OCI-LY3 (cell line): Measurements from ENCODE around the gene PITPNC1.

Experiments
- H2AFZ ChIP-seq: fragments of 200-600, 300-600 bp; shearing (Covaris generic); 2 replicates; pipeline ENCODE4 v1.6.0; 2014; ENCODE audit warnings: antibody characterized with exemption, low read depth, low read length
- H3K27ac ChIP-seq: fragments of 200-600, 300-600 bp; sonication (generic); 2 replicates; pipeline ENCODE4 v1.5.1; 2014; ENCODE audit warnings: mild to moderate bottlenecking, low read length, moderate library complexity, mixed read lengths
- H3K27me3 ChIP-seq: fragments of 200-600, 300-600 bp; sonication (generic); 2 replicates; pipeline ENCODE4 v1.6.1; 2014; ENCODE audit warnings: low read depth, low read length, mixed read lengths
- H3K36me3 ChIP-seq: fragments of 200-600, 300-600 bp; sonication (generic); replicated peaks from 2 replicates; pipeline ENCODE3; 2014; ENCODE audit warnings: low read depth, low read length, mixed read lengths
- H3K4me1 ChIP-seq: fragments of 300-600, 200-600 bp; sonication (generic); 2 replicates; pipeline ENCODE4 v1.6.1; 2014; ENCODE audit warnings: low read length, mixed read lengths
- H3K4me2 ChIP-seq: fragments of 200-600, 300-600 bp; sonication (generic); 2 replicates; pipeline ENCODE4 v1.6.1; 2014; ENCODE audit warnings: low read length, mixed read lengths
- H3K4me3 ChIP-seq: fragments of 300-600, 200-600 bp; sonication (generic); 2 replicates; pipeline ENCODE4 v1.5.1; 2014; ENCODE audit warnings: antibody characterized with exemption, mild to moderate bottlenecking, low read length, moderate library complexity
- H3K79me2 ChIP-seq: fragments of 300-600, 200-600 bp; shearing (Covaris generic); 2 replicates; pipeline ENCODE4 v1.6.1; 2014; ENCODE audit warnings: mild to moderate bottlenecking, low read length, mixed read lengths
- H3K9ac ChIP-seq: fragments of 300-600, 200-600 bp; shearing (Covaris generic); 2 replicates; pipeline ENCODE4 v1.6.0; 2014; ENCODE audit warnings: mild to moderate bottlenecking, low read length, moderate library complexity
- H3K9me3 ChIP-seq: fragments of 200-600, 300-600 bp; shearing (Covaris generic); 2 replicates; pipeline ENCODE4 v1.6.1; 2014; ENCODE audit warnings: low read length, mixed read lengths; ENCODE audit not compliant: insufficient read depth
- H4K20me1 ChIP-seq: fragments of 200-600, 300-600 bp; sonication (generic); 2 replicates; pipeline ENCODE4 v1.6.1; 2016; ENCODE audit warnings: low read length, mixed read lengths; ENCODE audit not compliant: insufficient read depth
- EZH2phosphoT487 ChIP-seq: fragments of 200-600 bp; shearing (Covaris generic); IDR thresholded peaks from 2 replicates; pipeline ENCODE4 v1.6.1; 2018; ENCODE audit warnings: antibody characterized with exemption, mixed run types, low read depth
- TF ChIP-seq, protein P1 (sequence below): fragments of 200-600, 300-600 bp; sonication (generic); IDR thresholded peaks from 2 replicates; pipeline ENCODE4 v1.5.1; 2014; ENCODE audit warnings: antibody characterized with exemption, low read length, low read depth

The PITPNC1 gene

DNA sequence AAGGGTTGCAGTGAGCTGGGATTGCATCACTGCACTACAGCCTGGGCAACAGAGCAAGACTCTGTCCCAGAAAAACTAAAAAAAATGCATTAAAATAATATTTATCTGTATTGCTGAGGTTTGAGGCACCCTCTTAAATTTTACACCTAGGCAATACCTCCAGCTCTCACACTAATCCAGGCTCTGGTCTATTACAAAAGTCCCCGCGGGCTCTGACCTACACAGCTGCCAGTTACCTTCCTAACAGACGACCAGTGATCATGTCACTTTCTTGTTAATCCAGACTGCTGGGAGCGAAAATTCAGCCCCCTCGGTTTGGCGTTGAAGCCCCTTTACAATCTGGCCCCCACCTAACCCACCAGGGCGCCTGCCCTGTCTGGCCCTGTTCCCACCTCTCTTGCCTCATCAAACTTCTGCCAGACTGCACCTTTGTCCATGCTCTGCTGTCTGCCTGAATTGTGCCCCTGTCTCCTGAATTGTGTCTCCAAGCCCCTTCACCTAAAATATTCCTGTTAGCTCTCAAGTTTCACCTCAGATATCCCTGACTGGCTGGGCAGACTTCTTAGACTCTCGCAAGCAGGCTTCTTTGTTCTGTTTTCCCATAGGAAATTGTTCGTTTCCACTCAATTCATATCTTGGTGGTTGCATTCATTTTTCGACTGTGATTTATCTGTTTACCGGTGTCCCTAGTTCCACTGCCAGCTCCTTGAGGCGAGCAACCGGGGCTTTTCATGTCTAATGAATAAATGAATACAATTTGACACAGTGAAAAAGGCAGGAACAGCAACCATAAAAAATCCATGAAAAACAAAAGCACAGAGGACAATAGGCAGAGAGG, 65.9 kb downstream of the PITPNC1 start:
- H3K27ac ChIP-seq = no peak overlapping the region
- H3K9me3 ChIP-seq = no peaks in the 10 kb centered on the region
- H3K79me2 ChIP-seq = no peaks in the 10 kb centered on the region; the same call in 1 of the 2 replicates
- no peaks in the 10 kb centered on the region for H3K4me1 ChIP-seq
- H2AFZ ChIP-seq = no peak overlapping the region
- H3K4me3 ChIP-seq = no peak overlapping the region
- no peaks in the 10 kb centered on the region for H3K27me3 ChIP-seq
- no peaks in the 10 kb centered on the region for H3K36me3 ChIP-seq
- 0 out of 2 replicates have a peak, but pooled peaks cover 4% of the 10 kb centered on the region for H4K20me1 ChIP-seq
- TF ChIP-seq EZH2phosphoT487 = no peak
- TF ChIP-seq, protein P1, sequence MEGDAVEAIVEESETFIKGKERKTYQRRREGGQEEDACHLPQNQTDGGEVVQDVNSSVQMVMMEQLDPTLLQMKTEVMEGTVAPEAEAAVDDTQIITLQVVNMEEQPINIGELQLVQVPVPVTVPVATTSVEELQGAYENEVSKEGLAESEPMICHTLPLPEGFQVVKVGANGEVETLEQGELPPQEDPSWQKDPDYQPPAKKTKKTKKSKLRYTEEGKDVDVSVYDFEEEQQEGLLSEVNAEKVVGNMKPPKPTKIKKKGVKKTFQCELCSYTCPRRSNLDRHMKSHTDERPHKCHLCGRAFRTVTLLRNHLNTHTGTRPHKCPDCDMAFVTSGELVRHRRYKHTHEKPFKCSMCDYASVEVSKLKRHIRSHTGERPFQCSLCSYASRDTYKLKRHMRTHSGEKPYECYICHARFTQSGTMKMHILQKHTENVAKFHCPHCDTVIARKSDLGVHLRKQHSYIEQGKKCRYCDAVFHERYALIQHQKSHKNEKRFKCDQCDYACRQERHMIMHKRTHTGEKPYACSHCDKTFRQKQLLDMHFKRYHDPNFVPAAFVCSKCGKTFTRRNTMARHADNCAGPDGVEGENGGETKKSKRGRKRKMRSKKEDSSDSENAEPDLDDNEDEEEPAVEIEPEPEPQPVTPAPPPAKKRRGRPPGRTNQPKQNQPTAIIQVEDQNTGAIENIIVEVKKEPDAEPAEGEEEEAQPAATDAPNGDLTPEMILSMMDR = no peak
- no peak overlapping the region for H3K9ac ChIP-seq
- H3K4me2 ChIP-seq = no peak overlapping the region

DNA sequence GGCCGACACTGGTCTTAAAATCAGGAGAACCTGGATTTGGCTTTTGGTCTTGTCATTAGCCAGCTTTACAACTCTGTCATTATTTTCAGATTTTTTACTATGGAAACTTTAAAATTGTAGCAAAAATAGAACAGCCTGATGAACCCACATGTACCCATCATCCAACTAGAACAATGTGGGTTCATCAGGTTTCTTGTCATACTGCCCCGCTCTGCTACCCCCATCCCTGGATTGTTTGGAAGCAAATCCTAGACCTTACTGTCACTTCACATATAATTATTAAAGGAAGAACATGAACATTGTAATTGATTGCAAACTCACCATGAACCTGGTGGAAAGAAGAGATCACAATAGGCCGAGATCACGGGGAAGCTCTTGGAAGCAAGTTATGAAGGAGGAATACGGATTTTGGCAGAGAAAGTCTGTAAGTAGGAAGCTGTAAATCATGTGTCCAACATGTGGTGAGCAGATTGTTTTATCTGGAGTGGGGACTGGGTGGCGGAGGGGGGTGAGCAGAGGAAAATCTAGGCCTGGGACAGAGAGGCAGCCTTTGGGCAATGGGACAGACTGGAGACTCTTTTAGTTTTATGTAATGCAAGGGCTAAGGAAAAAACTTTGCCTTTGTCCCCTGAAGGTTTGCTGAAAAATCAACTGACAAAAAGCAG, 67.0 kb downstream of the PITPNC1 start:
- H3K4me3 ChIP-seq = no peak overlapping the region
- TF ChIP-seq EZH2phosphoT487 = no peak
- TF ChIP-seq, protein P1 = no peak
- H3K27ac ChIP-seq = no peak overlapping the region
- no peaks in the 10 kb centered on the region for H3K36me3 ChIP-seq
- 0 out of 2 replicates have a peak, but pooled peaks cover 4% of the 10 kb centered on the region for H4K20me1 ChIP-seq
- no peaks in the 10 kb centered on the region for H3K27me3 ChIP-seq
- no peak overlapping the region for H2AFZ ChIP-seq
- no peaks in the 10 kb centered on the region for H3K4me1 ChIP-seq
- no peaks in the 10 kb centered on the region for H3K9me3 ChIP-seq
- H3K9ac ChIP-seq = no peak overlapping the region
- H3K79me2 ChIP-seq = no peaks in the 10 kb centered on the region; the same call in 1 of the 2 replicates
- H3K4me2 ChIP-seq = no peak overlapping the region

DNA sequence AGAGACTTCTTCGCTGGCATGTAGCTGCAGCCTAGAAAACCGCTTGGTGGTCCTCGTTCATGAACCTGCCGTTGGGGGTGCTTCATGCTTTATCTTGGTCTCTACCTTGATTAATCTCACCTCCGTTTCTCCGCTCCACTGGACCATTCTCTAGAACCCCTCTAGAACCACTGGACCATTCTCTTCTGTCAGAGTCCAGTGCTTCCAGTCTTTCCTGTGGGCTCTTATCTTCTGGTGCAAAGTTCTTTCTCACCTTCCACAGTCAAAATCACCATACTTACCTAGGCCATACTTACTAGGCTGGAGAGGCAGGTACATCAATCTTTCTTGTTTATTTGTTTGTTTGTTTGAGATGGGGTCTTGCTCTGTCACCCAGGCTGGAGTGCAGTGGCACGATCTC, 71.4 kb downstream of the PITPNC1 start:
- no peak overlapping the region for H3K9ac ChIP-seq
- H3K4me3 ChIP-seq = no peak overlapping the region
- H2AFZ ChIP-seq = no peak overlapping the region
- no peaks in the 10 kb centered on the region for H3K9me3 ChIP-seq
- H3K27me3 ChIP-seq = no peaks in the 10 kb centered on the region
- H3K79me2 ChIP-seq = peaks cover 8% of the 10 kb centered on the region
- TF ChIP-seq, protein P1 = no peak
- TF ChIP-seq EZH2phosphoT487 = no peak
- H3K36me3 ChIP-seq = no peaks in the 10 kb centered on the region
- peaks cover 5% of the 10 kb centered on the region; the same call in 1 of the 2 replicates for H4K20me1 ChIP-seq
- peaks cover 4% of the 10 kb centered on the region; the same call in 1 of the 2 replicates for H3K4me1 ChIP-seq
- H3K4me2 ChIP-seq = no peak overlapping the region
- no peak overlapping the region for H3K27ac ChIP-seq

DNA sequence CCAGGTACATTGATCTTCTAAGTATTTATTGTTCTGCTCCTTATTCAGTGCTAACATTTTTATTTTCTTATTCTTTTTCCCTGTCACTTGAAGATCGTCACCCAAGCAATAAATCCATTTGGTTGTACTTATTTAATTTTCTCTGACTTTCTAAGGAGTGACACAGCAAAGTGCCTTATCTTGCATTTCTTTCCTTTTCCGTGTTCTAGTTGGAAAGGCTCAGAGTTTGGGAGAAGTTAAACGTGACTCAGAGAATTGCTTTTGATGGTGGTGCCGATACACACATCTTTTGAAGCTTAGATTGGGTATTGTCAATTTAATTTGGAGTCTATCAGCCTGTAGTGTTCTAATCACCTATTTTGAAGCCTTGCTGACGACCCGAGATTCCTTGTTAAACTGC, 72.0 kb downstream of the PITPNC1 start:
- no peak overlapping the region for H2AFZ ChIP-seq
- H3K36me3 ChIP-seq = no peaks in the 10 kb centered on the region
- H3K9me3 ChIP-seq = no peaks in the 10 kb centered on the region
- H3K4me3 ChIP-seq = no peak overlapping the region
- H3K79me2 ChIP-seq = peaks cover 11% of the 10 kb centered on the region
- no peaks in the 10 kb centered on the region for H3K27me3 ChIP-seq
- TF ChIP-seq, protein P1 = no peak
- TF ChIP-seq EZH2phosphoT487 = no peak
- peaks cover 6% of the 10 kb centered on the region; the same call in 1 of the 2 replicates for H4K20me1 ChIP-seq
- peaks cover 4% of the 10 kb centered on the region; the same call in 1 of the 2 replicates for H3K4me1 ChIP-seq
- no peak overlapping the region for H3K4me2 ChIP-seq
- H3K9ac ChIP-seq = no peak overlapping the region
- H3K27ac ChIP-seq = no peak overlapping the region
